Testis (tissue), 3 donors: Measurements from ENCODE around the gene HK2. TPM values are rescaled to one million over a fixed set of nuclear protein-coding genes. Genes with fewer than 3 reads are reported as not detected.
"Not testable (repeated sequence)": the region's sequence is repeated elsewhere in the genome, so short reads cannot be mapped to it uniquely, and the experiment has no call there.

Experiments
- DNase-seq: peaks from one replicate; pipeline ENCODE4 v3.0.0-alpha.2; 2019
- H3K27ac ChIP-seq, 2 donors: fragments of 200-600 bp; sonication (generic); one replicate each; pipeline ENCODE4 v1.5.1; 2019
- H3K27me3 ChIP-seq: fragments of 200-600 bp; sonication (generic); one replicate; pipeline ENCODE4 v1.5.1; 2019
- H3K36me3 ChIP-seq: fragments of 200-600 bp; sonication (generic); one replicate; pipeline ENCODE4 v1.5.1; 2017; ENCODE audit warnings: low read depth; ENCODE audit errors: missing control alignments
- H3K4me1 ChIP-seq: fragments of 200-600 bp; sonication (generic); one replicate; pipeline ENCODE4 v1.5.1; 2019
- H3K4me3 ChIP-seq, 2 donors: fragments of 200-600 bp; sonication (generic); one replicate each; pipeline ENCODE4 v1.5.1; 2017 to 2019
- H3K9me3 ChIP-seq: fragments of 200-600 bp; sonication (generic); one replicate; pipeline ENCODE4 v1.5.1; 2017
- CTCF ChIP-seq, 3 experiments: fragments of 450-650 bp in 2 of 3; fragments of 200-600 bp in 1 of 3; sonication (generic) in 1 of 3; IDR thresholded peaks; one replicate each; pipeline ENCODE4 v1.5.1; 2016 to 2019; ENCODE audit warnings: antibody characterized with exemption in 3 of 3, mild to moderate bottlenecking in 2 of 3, moderate library complexity in 1 of 3
- POLR2A ChIP-seq: fragments of 450-650 bp; IDR thresholded peaks from one replicate; pipeline ENCODE4 v1.6.1; 2017; ENCODE audit warnings: antibody characterized with exemption, mild to moderate bottlenecking, moderate library complexity
- WGBS, 2 donors: methylation state at CpG; one replicate each; pipeline ENCODE4 v1.1.5; 2018; 5-methylcytosine and 5-hydroxymethylcytosine counted together
- intact Hi-C: fragments of 100-400 bp; cut with DNase I; formaldehyde crosslinking; loops from one replicate; pipeline ENCODE4 v1.15.1; 2023; ENCODE audit warnings: low total_unique reads
- polyA plus RNA-seq: library from polyadenylated mRNA; stranded (reverse); fragments of 350-450 nt; fragmentation: Illumina TruSeq; extraction: RNeasy Lipid Tissue Mini Kit (QIAGEN cat#74804); gene quantifications from one replicate; pipeline ENCODE4 v1.2.3, GENCODE V29; 2014; ENCODE audit warnings: low read depth, low replicate concordance; ENCODE audit not compliant: insufficient read depth
- total RNA-seq, 2 donors: library from RNA; depleted of rRNA; stranded (reverse); fragments of >200 nt; gene quantifications; one replicate each; pipeline ENCODE4 v1.2.3, GENCODE V29; 2016

The HK2 gene
- total and polyA plus RNA-seq, 3 donors from 2014 or later: 83.5 to 164 (median 142) TPM

GRCh38 chr2:74892609-74893008 lies 58.7 kb downstream of the HK2 start:
- WGBS, 2 donors: 82 to 84% methylated on average over 5 of the region's 5 CpGs
- Histone ChIP-seq H3K36me3 (no peaks in the 10 kb centered on the region), H3K27me3 (no peaks in the 10 kb centered on the region), H3K9me3 (no peaks in the 10 kb centered on the region), H3K4me3 (no peak overlapping the region), H3K27ac (no peak overlapping the region), H3K4me1 (no peaks in the 10 kb centered on the region)
- DNase-seq: no peak
- TF ChIP-seq POLR2A (no peak), CTCF (IDR thresholded peaks at IDR 0.05) (no peak)
- intact Hi-C loops: no loop called here

GRCh38 chr2:74893332-74893731 lies 59.4 kb downstream of the HK2 start:
- Histone ChIP-seq H3K27me3 (no peaks in the 10 kb centered on the region), H3K4me3 (no peak overlapping the region), H3K9me3 (no peaks in the 10 kb centered on the region), H3K4me1 (no peaks in the 10 kb centered on the region), H3K36me3 (no peaks in the 10 kb centered on the region), H3K27ac (no peak overlapping the region)
- WGBS, 2 donors: 66 to 81% methylated on average over 5 of the region's 5 CpGs
- intact Hi-C loops: no loop called here
- TF ChIP-seq CTCF (IDR thresholded peaks at IDR 0.05) (no peak), POLR2A (no peak)
- no peak for DNase-seq

GRCh38 chr2:74894272-74894981 lies 60.5 kb downstream of the HK2 start:
- H3K4me1 ChIP-seq: no peaks in the 10 kb centered on the region
- H3K9me3 ChIP-seq: no peaks in the 10 kb centered on the region
- no peak overlapping the region for H3K27ac ChIP-seq
- H3K4me3 ChIP-seq: no peak overlapping the region
- 95 to 96% methylated on average over 6 of the region's 6 CpGs for WGBS, 2 donors
- no peaks in the 10 kb centered on the region for H3K27me3 ChIP-seq
- no peaks in the 10 kb centered on the region for H3K36me3 ChIP-seq
- TF ChIP-seq CTCF (IDR thresholded peaks at IDR 0.05) (no peak), POLR2A (no peak)
- intact Hi-C loops: no loop called here
- DNase-seq: no peak

- H3K36me3 ChIP-seq: no peaks in the 10 kb centered on the region
- H3K4me1 ChIP-seq: no peaks in the 10 kb centered on the region
- no peaks in the 10 kb centered on the region for H3K27me3 ChIP-seq
- H3K27ac ChIP-seq: no peak overlapping the region
- TF ChIP-seq POLR2A (no peak), CTCF (IDR thresholded peaks at IDR 0.05) (no peak)
- H3K4me3 ChIP-seq: no peak overlapping the region
- no peaks in the 10 kb centered on the region for H3K9me3 ChIP-seq
- WGBS, 2 donors: 80 to 93% methylated on average over 2 of the region's 2 CpGs
- intact Hi-C loops: no loop called here
- no peak for DNase-seq
These were observed 61.1 kb downstream of the HK2 start for GRCh38 chr2:74895001-74895400.

- H3K36me3 ChIP-seq: no peaks in the 10 kb centered on the region
- no peak for TF ChIP-seq CTCF (IDR thresholded peaks at IDR 0.05)
- TF ChIP-seq POLR2A: no peak
- no peaks in the 10 kb centered on the region for H3K9me3 ChIP-seq
- no peak for DNase-seq
- H3K4me3 ChIP-seq: no peak overlapping the region
- no peaks in the 10 kb centered on the region for H3K4me1 ChIP-seq
- intact Hi-C loops: no loop called here
- no peak overlapping the region for H3K27ac ChIP-seq
- no peaks in the 10 kb centered on the region for H3K27me3 ChIP-seq
These were observed 62.3 kb downstream of the HK2 start for GRCh38 chr2:74896232-74896631.

GRCh38 chr2:74900225-74900624 lies 66.3 kb downstream of the HK2 start:
- H3K27me3 ChIP-seq, intact Hi-C loops, H3K36me3 ChIP-seq, H3K4me1 ChIP-seq, H3K9me3 ChIP-seq, DNase-seq, H3K4me3 ChIP-seq, H3K27ac ChIP-seq: not testable (repeated sequence)
- 85 to 94% methylated on average over 2 of the region's 2 CpGs for WGBS, 2 donors
